Measurements from ENCODE around the gene ACAA2.
"Not testable (repeated sequence)": the region's sequence is repeated elsewhere in the genome, so short reads cannot be mapped to it uniquely, and the experiment has no call there.

Gene ACAA2

DNA sequence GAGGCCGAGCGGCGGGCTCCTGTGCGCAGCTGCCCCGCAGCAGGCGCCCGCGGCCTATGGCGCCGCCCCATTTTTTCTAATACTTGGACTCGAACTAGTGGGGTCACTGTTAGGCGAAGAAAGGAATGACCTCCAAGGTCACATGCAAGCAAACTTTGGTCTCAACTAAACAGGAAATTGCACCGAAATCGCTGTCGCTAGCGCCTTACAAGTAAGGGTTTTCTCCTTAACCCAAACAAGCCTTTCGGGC lies 339 bp downstream of the ACAA2 start:
- no peak for DNase-seq (ENCODE audit: extremely low read depth in 1 of 2, low read depth in 1 of 2)

DNA sequence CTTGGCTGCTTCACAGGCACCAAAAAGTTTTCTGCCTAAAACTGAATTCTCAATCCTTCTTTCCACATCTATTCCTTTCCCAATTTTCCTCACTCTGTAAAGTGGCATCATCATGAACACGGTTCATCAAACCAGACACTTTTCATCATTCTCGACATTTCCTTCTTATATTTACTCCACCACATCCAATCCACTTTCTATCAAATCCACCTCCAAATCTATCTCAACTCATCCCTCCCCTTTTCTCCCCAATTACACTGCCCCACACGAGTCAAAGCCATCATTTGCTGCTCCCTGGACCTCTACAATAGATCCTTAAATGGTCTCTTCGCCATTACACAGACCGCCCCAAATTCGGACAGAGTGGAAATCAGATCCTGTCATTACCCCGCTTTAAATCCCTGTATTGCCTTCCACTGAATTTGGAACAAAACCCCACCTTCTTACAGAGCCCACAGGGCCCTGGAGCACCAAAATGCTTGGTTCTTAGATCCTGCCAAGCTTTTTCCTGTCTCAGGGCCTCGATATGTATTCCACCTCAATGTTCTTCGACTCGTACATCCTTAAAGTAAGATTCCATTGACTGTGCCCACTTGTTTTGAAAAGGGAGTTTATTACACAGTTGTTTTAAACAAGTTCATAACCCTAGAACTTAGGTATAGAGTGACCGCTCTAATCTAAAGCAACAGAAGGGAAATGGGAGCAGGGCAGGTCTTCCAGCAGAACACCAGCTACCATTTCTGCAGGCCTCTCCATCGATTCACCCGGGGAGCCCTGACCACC lies 856 bp downstream of the ACAA2 start:
- no peak for DNase-seq (ENCODE audit: extremely low read depth in 1 of 2, low read depth in 1 of 2)

DNA sequence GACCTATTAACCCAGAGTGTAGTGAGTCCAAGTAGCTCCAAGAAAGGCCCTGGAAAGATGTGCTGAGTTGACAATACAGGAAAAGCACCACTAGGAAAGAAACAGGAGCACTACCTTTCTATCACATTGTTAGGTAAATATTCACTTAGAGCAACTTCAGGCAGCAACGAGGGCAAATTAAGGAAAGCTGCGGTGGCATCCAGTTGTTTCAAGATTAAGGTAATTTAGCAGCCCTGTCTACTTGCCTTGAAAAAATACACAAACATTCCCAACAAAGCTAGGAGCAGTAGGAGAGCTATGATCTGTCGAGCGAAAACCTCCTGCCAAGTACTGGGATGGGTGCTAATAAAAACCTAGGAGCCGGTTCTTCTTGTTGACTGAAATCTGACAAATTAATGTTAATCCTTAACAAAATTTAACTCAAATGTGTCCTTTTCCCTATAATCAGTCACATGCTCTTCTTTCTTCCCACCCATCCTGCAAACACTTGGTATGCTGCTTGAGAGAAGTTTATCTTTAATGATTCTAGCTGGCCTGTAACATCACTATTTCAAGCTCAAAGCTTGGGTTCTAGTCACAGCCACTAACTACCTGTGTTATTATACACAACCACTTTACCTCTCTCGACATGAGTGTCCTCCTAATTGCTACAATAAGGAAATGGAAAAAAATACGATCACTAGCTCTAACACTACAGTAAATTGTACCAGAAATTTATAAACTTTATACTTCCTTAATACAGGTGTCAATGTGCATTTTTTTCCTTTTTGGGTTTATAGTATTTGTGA lies 2.0 kb downstream of the ACAA2 start:
- no peak for DNase-seq (ENCODE audit: extremely low read depth in 1 of 2, low read depth in 1 of 2)

DNA sequence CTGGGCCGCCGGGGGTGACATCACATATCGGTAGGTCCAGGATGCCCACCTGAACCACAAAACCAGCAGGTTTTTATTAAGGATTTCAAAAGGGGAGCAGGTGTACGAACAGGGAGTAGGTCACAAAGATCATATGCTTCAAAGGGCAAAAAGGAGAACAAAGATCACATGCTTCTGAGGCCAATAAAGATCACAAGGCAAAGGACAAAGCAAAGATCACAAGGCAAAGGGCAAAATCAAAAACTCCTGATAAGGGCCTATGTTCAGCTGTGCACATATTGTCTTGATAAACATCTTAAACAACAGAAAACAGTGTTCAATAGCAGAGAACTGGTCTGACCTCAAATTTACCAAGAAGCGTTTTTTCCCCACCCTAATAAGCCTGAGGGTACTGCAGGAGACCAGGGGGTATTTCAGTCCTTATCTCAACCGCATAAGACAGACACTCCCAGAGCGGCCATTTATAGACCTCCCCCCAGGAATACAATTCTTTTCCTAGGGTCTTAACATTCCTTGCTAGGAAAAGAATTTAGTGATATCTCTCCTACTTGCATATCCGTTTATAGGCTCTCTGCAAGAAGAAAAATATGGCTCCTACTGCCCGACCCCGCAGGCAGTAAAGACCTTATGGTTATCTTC lies 4.7 kb downstream of the ACAA2 start:
- DNase-seq (ENCODE audit: extremely low read depth in 1 of 2, low read depth in 1 of 2) = not testable (repeated sequence)

DNA sequence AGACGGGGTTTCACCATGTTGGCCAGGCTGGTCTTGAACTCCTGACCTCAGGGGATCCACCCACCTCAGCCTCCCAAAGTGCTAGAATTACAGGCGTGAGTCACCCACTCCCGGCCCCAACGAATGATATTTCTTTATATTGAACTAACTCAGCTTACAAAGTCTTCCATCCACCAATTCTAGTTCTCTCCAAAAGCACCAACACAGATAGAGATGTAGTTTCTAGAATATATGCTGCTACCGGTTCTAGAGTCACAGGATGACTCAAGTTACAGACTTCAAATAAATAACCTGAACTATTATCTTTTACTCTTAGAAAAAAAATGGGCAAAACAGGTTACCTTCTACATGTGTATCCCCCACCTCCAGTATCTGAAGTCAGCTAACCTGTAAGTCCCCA lies 9.2 kb downstream of the ACAA2 start:
- DNase-seq (ENCODE audit: extremely low read depth in 1 of 2, low read depth in 1 of 2) = no peak

DNA sequence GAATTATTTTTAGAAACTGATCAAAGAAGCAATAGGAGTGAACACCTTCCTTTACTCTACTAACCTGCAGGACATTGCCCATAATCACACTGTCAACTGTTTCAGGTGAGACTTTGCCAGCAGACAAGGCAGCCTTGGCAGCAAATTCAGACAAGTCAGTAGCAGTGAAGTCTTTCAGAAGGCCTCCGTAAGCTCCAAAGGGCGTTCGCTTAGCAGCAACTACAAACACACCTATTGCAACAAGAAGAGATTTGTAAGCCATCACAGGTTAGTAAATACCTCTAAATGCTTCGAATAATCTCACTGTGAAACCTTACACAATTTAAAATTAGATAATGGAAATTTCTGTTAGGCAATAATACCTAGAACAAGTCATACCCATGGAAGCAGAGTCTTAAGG lies 10.7 kb downstream of the ACAA2 start:
- DNase-seq (ENCODE audit: extremely low read depth in 1 of 2, low read depth in 1 of 2) = no peak

DNA sequence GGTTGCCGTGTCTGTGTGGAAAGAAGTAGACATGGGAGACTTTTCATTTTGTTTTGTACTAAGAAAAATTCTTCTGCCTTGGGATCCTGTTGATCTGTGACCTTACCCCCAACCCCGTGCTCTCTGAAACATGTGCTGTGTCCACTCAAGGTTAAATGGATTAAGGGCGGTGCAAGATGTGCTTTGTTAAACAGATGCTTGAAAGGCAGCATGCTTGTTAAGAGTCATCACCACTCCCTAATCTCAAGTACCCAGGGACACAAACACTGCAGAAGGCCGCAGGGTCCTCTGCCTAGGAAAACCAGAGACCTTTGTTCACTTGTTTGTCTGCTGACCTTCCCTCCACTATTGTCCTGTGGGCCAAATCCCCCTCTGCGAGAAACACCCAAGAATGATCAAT lies 12.8 kb downstream of the ACAA2 start:
- not testable (repeated sequence) for DNase-seq (ENCODE audit: extremely low read depth in 1 of 2, low read depth in 1 of 2)

DNA sequence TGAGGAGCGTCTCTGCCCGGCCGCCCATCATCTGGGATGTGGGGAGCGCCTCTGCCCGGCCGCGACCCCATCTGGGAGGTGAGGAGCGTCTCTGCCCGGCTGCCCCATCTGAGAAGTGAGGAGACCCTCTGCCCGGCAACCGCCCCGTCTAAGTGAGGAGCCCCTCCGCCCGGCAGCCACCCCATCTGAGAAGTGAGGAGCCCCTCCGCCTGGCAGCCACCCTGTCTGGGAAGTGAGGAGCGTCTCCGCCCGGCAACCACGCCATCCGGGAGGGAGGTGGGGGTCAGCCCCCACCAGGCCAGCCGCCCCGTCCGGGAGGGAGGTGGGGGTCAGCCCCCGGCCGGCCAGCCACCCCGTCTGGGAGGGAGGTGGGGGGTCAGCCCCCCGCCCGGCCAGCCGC lies 13.5 kb downstream of the ACAA2 start:
- not testable (repeated sequence) for DNase-seq (ENCODE audit: extremely low read depth in 1 of 2, low read depth in 1 of 2)

DNA sequence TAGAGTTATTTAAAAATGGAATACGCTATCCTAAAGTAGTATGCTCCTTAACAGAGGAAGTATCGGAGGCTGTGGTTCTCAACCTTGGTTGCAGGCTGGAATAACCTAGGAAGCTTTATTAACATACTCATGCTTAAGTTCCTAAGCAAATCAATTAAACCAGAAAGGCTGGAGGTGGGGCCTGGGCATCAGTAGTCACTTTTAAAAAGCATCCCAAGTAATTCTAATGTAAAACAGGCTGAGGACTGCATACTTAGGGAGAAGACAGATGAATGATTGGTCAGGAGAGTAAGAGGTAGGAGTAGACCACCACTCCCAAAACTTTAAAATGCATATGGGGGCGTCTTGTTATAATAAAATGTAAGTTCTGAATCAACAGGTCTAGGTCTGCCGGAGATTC lies 15.3 kb downstream of the ACAA2 start:
- DNase-seq (ENCODE audit: extremely low read depth in 1 of 2, low read depth in 1 of 2) = no peak

DNA sequence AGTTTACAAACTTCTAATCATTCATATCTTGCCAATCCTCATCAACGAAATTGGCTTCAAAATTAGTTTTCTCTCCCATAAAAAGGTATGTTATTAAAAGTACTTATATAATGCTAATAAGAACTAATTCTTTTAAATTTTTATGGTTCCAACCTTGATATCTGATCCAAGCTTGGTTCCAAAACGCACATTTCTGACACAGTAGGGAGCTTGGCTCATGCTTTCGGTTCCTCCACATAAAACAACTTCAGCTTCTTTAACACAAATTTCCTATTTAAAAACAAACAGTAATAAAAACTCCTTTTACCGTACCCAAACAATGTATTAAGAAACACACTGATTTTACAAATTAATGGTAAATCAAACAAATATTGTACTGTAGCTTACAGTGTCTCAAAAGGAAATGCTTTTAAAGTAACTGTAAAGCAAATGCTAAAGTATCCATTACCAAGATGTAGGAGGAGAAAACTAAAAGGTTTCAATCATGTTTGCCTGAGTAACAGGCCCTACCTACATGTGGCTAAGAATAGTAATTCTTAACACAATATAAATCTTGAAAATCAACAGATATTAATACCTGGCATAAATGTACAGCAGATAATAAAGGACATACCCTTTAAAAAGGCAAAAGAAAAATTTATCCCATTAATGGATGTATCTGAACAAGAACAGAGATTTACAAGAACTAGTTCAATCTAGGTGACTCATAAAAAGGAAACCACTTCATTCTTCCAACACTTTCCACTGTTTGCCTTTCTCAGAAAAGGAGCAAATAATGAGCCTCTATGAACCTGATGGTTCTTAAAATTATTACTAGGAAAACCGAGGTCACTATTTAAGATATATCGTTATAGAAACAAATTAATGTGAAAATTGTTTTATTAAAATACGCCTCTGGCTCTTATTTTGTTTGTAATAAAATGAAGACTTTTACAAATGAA lies 17.5 kb downstream of the ACAA2 start:
- no peak for DNase-seq (ENCODE audit: extremely low read depth in 1 of 2, low read depth in 1 of 2)

DNA sequence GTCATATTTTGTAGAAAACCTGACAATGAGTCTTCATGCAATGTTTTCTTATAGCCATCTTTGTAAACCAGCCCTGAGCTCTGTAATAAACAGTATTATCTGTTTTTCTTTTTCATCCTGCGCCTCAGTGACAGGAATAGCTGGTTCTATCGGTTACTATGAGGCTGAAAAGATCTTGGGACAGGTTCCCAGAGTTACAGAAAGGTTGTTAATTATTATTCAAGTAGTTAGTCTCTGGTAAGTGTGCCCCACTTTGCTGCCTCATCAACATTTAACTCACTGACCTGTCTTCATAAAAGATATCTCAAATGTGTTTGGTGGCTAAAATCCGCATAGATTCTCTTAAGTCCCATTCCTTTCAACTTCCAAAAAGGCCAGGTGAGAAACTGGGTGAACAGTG lies 18.6 kb downstream of the ACAA2 start:
- no peak for DNase-seq (ENCODE audit: extremely low read depth in 1 of 2, low read depth in 1 of 2)

DNA sequence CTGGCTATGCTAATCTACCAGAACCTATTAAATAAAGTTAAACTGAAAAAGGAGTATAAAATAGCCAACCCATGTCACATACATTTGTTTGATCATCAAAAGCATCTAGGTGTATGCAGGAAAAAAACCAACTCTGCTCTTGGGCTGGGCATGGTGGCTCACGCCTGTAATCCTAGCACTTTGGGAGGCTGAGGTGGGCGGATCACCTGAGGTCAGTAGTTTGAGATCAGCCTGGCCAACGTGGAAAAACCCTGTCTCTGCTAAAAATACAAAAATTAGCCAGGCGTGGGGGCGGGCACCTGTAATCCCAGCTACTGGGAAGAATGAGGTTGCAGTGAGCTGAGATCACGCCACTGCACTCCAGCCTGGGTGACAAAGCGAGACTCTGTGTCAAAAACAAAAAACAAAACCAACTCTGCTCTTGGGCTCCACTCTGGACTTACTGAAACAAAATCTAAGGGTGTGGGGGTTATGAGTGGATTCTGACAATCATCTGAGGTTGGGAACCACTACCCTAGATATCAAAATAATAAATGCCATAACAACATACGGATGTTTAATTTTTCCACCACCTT lies 23.7 kb downstream of the ACAA2 start:
- DNase-seq (ENCODE audit: extremely low read depth in 1 of 2, low read depth in 1 of 2) = not testable (repeated sequence)

DNA sequence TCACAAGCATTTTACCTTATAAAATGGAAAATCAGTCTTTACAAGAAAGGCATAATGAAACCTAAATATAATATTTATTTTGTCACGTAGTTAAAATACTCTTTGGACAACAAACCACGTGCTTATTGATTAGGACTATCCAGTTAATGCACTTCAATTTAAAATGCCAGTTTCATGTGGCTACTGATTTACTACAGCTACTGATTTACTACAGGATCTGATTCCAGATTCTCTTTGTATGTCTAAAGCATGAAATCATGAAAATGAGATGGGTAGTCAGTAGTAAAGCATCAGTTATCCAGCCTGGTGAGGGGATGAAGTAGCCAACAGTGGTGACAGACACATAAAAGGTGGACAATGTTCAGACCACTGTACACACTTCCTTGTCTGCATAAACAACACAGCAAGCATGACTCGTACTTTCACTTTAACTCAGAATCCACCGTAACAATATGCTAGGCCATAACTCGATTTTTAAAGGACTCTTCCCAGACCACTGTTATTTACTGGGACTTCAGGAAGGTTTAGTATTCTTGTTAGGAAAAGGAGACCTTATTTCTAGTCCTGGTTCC lies 24.9 kb downstream of the ACAA2 start:
- DNase-seq (ENCODE audit: extremely low read depth in 1 of 2, low read depth in 1 of 2) = no peak

DNA sequence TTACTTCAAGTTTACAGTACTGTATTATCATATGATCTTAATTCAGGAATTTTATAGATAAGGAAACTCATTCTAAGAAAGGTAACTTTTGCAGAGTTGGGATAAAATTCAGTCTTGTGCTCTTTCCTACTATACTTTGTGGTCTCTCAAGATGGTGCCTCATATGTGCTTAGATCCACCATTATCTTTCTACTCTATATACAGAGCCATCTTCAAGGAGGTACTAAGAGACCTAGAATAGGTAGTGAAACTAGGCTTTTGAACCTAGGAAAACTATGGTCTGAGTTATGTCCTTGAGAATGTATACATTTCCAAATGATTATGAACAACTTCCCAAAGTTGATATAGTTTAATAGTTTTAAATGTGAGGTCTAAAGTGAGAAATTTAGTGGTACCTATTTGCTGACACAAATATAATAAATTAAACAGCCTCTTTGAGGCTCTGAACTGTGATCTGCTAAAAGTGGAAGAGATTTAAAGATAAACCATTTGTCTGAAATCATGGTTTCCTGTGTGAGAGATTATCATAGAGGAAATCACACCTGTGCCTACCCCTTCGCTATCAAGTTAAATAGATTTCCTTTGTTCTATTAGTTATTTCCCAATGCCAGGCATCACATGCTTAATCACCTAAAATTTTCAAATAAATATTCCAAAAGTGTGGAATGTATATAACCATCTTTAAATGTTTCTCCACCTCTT lies 27.2 kb downstream of the ACAA2 start:
- no peak for DNase-seq (ENCODE audit: extremely low read depth in 1 of 2, low read depth in 1 of 2)

DNA sequence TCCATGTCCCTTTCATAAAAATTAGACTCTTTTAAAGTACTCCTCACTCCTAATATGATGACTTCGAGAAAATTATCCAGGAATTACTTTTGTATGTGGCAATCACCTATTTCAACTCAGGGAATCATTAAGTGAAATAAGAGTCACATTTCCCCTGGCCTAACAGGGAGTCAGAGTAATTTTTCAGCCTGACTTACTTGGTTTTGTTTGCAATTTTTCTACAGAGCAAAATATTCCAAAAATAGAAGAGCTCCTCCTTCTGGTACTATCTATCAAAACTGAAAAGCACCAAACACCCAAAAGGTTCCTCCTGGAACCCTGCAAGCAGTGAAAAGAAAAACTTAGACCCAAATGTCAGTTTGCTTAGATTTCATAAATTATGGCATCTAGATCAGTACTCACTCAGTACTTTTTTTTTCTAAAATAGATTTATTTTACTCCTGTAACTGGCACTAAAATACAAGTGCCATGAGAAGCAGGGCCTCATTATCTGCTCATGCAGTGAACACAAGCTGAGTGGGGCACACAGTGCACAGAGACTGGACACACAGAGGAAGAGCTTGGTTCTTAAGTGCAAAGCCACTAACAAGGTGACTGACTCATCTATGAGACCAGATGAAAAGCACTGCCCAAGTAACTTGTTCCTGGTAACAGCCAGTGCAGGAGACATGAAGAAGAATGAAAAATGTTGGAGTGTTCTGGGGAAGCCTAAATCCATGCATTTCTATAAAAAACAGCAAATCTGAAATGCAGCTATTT lies 28.7 kb downstream of the ACAA2 start:
- DNase-seq (ENCODE audit: extremely low read depth in 1 of 2, low read depth in 1 of 2) = no peak

DNA sequence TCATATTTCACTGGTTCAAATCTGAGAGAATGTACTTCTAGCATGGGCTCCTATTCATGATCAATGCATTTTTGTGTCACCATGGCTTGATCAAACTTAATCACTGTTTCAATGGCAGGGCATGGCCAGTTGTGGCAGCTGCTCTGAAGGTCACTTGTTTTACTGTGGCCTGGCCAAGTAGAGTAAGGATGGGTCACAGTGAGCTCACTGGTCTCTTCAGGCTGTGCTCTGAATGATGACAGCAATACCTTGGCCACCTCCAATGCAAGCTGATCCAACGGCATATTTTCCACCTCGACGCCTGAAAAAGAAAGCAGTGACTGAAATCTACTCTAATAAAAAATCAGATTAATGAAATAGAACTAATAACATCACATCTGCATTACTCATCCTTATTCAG lies 29.7 kb downstream of the ACAA2 start:
- DNase-seq (ENCODE audit: extremely low read depth in 1 of 2, low read depth in 1 of 2) = not testable (repeated sequence)

DNA sequence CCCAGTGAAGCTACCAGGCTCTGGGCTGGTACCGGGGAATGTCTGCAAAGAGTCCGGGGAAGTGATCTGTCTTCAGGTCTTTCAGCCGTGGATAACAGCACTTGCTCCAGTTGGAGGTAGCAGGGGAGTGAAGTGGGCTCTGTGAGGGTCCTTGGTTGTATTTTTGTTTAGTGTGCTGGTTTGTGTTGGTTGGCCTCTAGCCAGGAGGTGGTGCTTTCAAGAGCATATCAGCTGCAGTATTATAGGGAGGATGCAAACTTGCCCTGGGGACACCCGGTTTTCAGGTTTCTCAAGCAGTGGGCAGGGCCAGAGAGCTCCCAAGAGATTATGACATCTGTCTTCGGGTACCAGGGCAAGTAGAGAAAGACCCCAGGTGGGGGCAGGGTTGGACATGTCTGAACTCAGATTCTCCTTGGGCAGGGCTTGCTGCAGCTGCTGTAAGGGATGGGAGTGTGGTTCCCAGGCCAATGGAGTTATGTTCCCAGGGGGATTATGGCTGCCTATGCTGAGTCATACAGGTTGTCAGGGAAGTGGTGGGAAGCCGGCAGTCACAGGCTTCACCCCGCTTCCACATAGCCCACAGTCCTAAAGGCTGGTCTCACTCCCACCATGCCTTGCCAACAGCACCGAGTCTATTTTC lies 34.4 kb downstream of the ACAA2 start:
- DNase-seq (ENCODE audit: extremely low read depth in 1 of 2, low read depth in 1 of 2) = no peak

DNA sequence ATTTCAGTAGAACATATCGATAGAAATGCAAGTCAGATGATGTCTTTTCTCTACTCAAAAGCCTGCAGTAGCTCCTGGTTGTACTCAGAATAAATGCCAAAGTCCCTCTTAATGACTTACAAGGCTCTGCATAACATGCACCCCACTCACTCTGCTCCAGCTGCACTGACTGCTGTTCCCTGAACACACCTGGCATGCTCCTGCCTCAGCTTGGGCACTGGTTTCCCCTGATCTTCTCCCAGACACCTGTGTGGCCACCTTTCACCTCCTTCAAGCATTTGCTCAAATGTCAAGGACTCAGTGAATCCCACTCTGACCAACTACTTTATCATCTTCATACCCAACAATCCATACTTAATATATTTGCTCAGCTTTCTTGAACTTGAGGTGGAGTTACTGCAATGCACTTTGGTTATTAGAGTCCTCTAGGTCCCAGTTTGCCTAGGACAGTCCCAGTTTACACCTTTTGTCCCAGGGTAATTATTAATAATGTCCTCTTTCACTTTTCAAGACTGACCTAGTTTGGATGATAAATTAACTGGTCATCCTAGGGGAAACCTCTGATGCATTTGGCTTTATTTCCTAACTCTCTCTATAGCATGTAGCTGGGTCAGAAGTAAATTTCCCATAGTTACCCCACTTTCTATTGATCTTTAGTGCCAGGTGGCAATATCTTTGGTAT lies 44.1 kb downstream of the ACAA2 start:
- DNase-seq (ENCODE audit: extremely low read depth in 1 of 2, low read depth in 1 of 2) = no peak

All from activated CD8-positive, alpha-beta memory T cell treated with anti-CD3 and anti-CD28 coated beads for 1 hour (primary cell).